Calu3 (cell line): Measurements from ENCODE around the gene SLC9A3. TPM values are rescaled to one million over a fixed set of nuclear protein-coding genes. Genes with fewer than 3 reads are reported as not detected.

Experiments
- BruUV-seq: library from RNA; stranded (reverse); fragments of 400-500 nt; replicated peaks from 2 replicates; lab custom pipeline; 2021; lab: Mats Ljungman, UMichigan
- CTCF ChIA-PET: fragments of 300-600 bp; sonication (Branson Sonifier 250); formaldehyde crosslinking; loops from one replicate; lab custom pipeline; 2022; ENCODE audit warnings: antibody characterized with exemption; lab: Charles Lee
- DNase-seq: peaks from one replicate; pipeline ENCODE4 v3.0.0; 2022
- H3K27ac Mint-ChIP-seq: one replicate; pipeline ENCODE4 v1.8.0; 2022; ENCODE audit warnings: mixed read lengths; ENCODE audit not compliant: unreplicated experiment
- H3K27me3 Mint-ChIP-seq: one replicate; pipeline ENCODE4 v1.8.0; 2022; ENCODE audit warnings: mixed read lengths; ENCODE audit not compliant: unreplicated experiment
- H3K36me3 Mint-ChIP-seq: one replicate; pipeline ENCODE4 v1.8.0; 2022; ENCODE audit warnings: mild to moderate bottlenecking, moderate library complexity, mixed read lengths; ENCODE audit not compliant: insufficient read depth, unreplicated experiment
- H3K4me1 Mint-ChIP-seq: one replicate; pipeline ENCODE4 v1.8.0; 2022; ENCODE audit warnings: mild to moderate bottlenecking, low read depth, mixed read lengths; ENCODE audit not compliant: unreplicated experiment
- H3K4me3 Mint-ChIP-seq: one replicate; pipeline ENCODE4 v1.8.0; 2022; ENCODE audit warnings: mild to moderate bottlenecking, low read depth, moderate library complexity, mixed read lengths; ENCODE audit not compliant: unreplicated experiment
- H3K9me3 Mint-ChIP-seq: one replicate; pipeline ENCODE4 v1.8.0; 2022; ENCODE audit warnings: low read depth, mixed read lengths; ENCODE audit not compliant: unreplicated experiment
- CTCF ChIP-seq: fragments of 200-600 bp; IDR thresholded peaks from one replicate; pipeline ENCODE4 v1.8.0; 2022; ENCODE audit warnings: antibody characterized with exemption; ENCODE audit not compliant: unreplicated experiment
- intact Hi-C: fragments of 100-400 bp; cut with micrococcal nuclease; formaldehyde crosslinking; loops from one replicate; pipeline ENCODE4 v1.10.0; 2022; ENCODE audit not compliant: unreplicated experiment
- total RNA-seq: library from RNA; stranded (reverse); gene quantifications from 2 replicates; pipeline ENCODE4 v1.2.3, GENCODE V29; 2022

The SLC9A3 gene
- total RNA-seq, 1 experiment from 2014 or later = 1.1 TPM

GRCh38 chr5:527646-528628, 3.7 kb upstream of the SLC9A3 start:
- H3K36me3 Mint-ChIP-seq = no peaks in the 10 kb centered on the region
- intact Hi-C loops = no loop called here
- no peak overlapping the region for H3K27ac Mint-ChIP-seq
- H3K4me1 Mint-ChIP-seq = no peaks in the 10 kb centered on the region
- no peak for TF ChIP-seq CTCF
- no peak for DNase-seq
- no peaks in the 10 kb centered on the region for H3K9me3 Mint-ChIP-seq
- BruUV-seq = no TSS peak
- CTCF ChIA-PET = no interaction called here
- peaks cover 96% of the 10 kb centered on the region for H3K27me3 Mint-ChIP-seq
- no peak overlapping the region for H3K4me3 Mint-ChIP-seq

GRCh38 chr5:526456-527088, 2.3 kb upstream of the SLC9A3 start:
- intact Hi-C loops = no loop called here
- peaks cover 96% of the 10 kb centered on the region for H3K27me3 Mint-ChIP-seq
- no peaks in the 10 kb centered on the region for H3K4me1 Mint-ChIP-seq
- CTCF ChIA-PET = no interaction called here
- H3K9me3 Mint-ChIP-seq = no peaks in the 10 kb centered on the region
- H3K27ac Mint-ChIP-seq = no peak overlapping the region
- H3K36me3 Mint-ChIP-seq = no peaks in the 10 kb centered on the region
- no peak for DNase-seq
- BruUV-seq = no TSS peak
- TF ChIP-seq CTCF = no peak
- no peak overlapping the region for H3K4me3 Mint-ChIP-seq

- H3K4me3 Mint-ChIP-seq = no peak overlapping the region
- H3K27ac Mint-ChIP-seq = no peak overlapping the region
- H3K4me1 Mint-ChIP-seq = no peaks in the 10 kb centered on the region
- H3K27me3 Mint-ChIP-seq = peaks cover 96% of the 10 kb centered on the region
- intact Hi-C loops = no loop called here
- no peak for TF ChIP-seq CTCF
- CTCF ChIA-PET = no interaction called here
- BruUV-seq = no TSS peak
- no peaks in the 10 kb centered on the region for H3K36me3 Mint-ChIP-seq
- H3K9me3 Mint-ChIP-seq = no peaks in the 10 kb centered on the region
- no peak for DNase-seq
Measured at GRCh38 chr5:525916-526315, 1.7 kb upstream of the SLC9A3 start.

- no TSS peak for BruUV-seq
- H3K4me3 Mint-ChIP-seq = no peak overlapping the region
Measured at GRCh38 chr5:524973-525761, 918 bp upstream of the SLC9A3 start.

More at GRCh38 chr5:524973-525761, 918 bp upstream of the SLC9A3 start:
- H3K27ac Mint-ChIP-seq = no peak overlapping the region
- peaks cover 2% of the 10 kb centered on the region for H3K36me3 Mint-ChIP-seq
- peaks cover 96% of the 10 kb centered on the region for H3K27me3 Mint-ChIP-seq
- CTCF ChIA-PET = no interaction called here
- intact Hi-C loops = no loop called here
- no peaks in the 10 kb centered on the region for H3K4me1 Mint-ChIP-seq
- no peak for TF ChIP-seq CTCF
- no peak for DNase-seq
- no peaks in the 10 kb centered on the region for H3K9me3 Mint-ChIP-seq
